ENCODE data around the gene PNPLA1.

PNPLA1 gene

DNA sequence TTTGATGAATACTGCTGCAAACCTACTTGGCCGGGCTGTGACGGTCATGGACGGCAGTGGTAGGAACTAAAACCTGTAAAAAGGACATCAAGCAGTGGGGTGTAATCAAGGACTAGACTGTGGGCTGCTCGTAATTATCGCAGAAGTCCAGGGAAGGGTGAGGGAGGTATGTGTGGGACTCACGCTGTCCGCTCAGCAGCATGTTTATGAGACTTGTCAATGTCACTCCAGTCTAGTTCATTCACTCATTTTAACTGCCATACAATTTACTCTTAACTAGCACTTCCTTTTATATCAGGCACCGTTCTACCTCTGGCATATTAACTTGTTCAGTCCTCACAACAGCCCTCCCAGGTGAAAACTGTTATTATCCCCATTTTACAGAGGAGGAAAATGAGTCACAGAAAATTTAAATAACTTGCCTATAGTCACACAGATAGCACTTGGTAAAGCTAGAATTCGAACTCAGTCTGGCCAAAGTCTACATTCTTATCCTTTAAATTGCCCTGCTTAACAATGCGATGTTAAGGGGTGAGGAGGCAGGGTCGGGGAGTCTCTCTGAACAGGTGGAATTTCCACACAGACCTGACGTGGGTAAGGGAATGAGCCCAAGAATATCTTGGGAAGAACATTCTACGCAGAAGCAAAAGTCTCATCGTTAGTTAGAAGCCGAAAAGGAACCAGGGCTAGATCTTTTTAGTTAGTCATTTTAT is 4.1 kb downstream of the PNPLA1 start:
- Histone ChIP-seq H3K4me3 (ENCODE audit: low read depth, low read length) (no peak overlapping the region), H3K36me3 (ENCODE audit: control insufficient read depth in 2 of 2, insufficient read depth in 1 of 2, low read length in 2 of 2) (no peaks in the 10 kb centered on the region), H3K4me1 (ENCODE audit: control insufficient read depth, insufficient read depth, low read length) (no peaks in the 10 kb centered on the region), H3K27ac (ENCODE audit: extremely low read depth, low read depth, low read length) (no peak overlapping the region), H3K9me3 (ENCODE audit: control insufficient read depth, insufficient read depth, low read depth, low read length) (no peaks in the 10 kb centered on the region)
- ChIA-PET POLR2A (no interaction called here), CTCF (no interaction called here)
- TF ChIP-seq ZNF366 (tag by site-specific recombination; conservative IDR thresholded peaks at IDR 0.05): no peak
- TF ChIP-seq ZNF501 (tag by site-specific recombination; IDR thresholded peaks at IDR 0.05): no peak
- no peak for TF ChIP-seq YY1 (tag by site-specific recombination; IDR thresholded peaks at IDR 0.05)
- TF ChIP-seq, protein P1, sequence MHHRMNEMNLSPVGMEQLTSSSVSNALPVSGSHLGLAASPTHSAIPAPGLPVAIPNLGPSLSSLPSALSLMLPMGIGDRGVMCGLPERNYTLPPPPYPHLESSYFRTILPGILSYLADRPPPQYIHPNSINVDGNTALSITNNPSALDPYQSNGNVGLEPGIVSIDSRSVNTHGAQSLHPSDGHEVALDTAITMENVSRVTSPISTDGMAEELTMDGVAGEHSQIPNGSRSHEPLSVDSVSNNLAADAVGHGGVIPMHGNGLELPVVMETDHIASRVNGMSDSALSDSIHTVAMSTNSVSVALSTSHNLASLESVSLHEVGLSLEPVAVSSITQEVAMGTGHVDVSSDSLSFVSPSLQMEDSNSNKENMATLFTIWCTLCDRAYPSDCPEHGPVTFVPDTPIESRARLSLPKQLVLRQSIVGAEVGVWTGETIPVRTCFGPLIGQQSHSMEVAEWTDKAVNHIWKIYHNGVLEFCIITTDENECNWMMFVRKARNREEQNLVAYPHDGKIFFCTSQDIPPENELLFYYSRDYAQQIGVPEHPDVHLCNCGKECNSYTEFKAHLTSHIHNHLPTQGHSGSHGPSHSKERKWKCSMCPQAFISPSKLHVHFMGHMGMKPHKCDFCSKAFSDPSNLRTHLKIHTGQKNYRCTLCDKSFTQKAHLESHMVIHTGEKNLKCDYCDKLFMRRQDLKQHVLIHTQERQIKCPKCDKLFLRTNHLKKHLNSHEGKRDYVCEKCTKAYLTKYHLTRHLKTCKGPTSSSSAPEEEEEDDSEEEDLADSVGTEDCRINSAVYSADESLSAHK (tag by site-specific recombination; IDR thresholded peaks at IDR 0.05): no peak
- TF ChIP-seq ZNF624 (tag by site-specific recombination; IDR thresholded peaks at IDR 0.05): no peak
- TF ChIP-seq, protein P2, sequence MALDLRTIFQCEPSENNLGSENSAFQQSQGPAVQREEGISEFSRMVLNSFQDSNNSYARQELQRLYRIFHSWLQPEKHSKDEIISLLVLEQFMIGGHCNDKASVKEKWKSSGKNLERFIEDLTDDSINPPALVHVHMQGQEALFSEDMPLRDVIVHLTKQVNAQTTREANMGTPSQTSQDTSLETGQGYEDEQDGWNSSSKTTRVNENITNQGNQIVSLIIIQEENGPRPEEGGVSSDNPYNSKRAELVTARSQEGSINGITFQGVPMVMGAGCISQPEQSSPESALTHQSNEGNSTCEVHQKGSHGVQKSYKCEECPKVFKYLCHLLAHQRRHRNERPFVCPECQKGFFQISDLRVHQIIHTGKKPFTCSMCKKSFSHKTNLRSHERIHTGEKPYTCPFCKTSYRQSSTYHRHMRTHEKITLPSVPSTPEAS (tag by site-specific recombination; IDR thresholded peaks at IDR 0.05): no peak
- TF ChIP-seq ZNF549 (tag by site-specific recombination; IDR thresholded peaks at IDR 0.05): no peak
- no peak for TF ChIP-seq GLIS1 (tag by site-specific recombination; IDR thresholded peaks at IDR 0.05)
- TF ChIP-seq ZIC2 (tag by site-specific recombination; IDR thresholded peaks at IDR 0.05): peak; percentile 89
- no peak for TF ChIP-seq HOXD13 (CRISPR knock-in tag; IDR thresholded peaks at IDR 0.05; ENCODE audit: borderline replicate concordance)
- no peak for TF ChIP-seq IKZF3 (tag by site-specific recombination; IDR thresholded peaks at IDR 0.05)
- TF ChIP-seq ZNF677 (tag by site-specific recombination; IDR thresholded peaks at IDR 0.05): no peak
- no peak for TF ChIP-seq ZNF221 (tag by site-specific recombination; IDR thresholded peaks at IDR 0.05; ENCODE audit: borderline replicate concordance)
- no peak for TF ChIP-seq ZBTB21 (tag by site-specific recombination; IDR thresholded peaks at IDR 0.05)
- peak; percentile 82 for TF ChIP-seq EGR2 (tag by site-specific recombination; IDR thresholded peaks at IDR 0.05; ENCODE audit: low read depth)
- TF ChIP-seq, protein P3, sequence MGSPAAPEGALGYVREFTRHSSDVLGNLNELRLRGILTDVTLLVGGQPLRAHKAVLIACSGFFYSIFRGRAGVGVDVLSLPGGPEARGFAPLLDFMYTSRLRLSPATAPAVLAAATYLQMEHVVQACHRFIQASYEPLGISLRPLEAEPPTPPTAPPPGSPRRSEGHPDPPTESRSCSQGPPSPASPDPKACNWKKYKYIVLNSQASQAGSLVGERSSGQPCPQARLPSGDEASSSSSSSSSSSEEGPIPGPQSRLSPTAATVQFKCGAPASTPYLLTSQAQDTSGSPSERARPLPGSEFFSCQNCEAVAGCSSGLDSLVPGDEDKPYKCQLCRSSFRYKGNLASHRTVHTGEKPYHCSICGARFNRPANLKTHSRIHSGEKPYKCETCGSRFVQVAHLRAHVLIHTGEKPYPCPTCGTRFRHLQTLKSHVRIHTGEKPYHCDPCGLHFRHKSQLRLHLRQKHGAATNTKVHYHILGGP (tag by site-specific recombination; IDR thresholded peaks at IDR 0.05): no peak
- TF ChIP-seq ZNF248 (tag by site-specific recombination; IDR thresholded peaks at IDR 0.05): no peak
- TF ChIP-seq SP7 (tag by site-specific recombination; IDR thresholded peaks at IDR 0.05): peak; percentile 19; the same call in 1 of the 2 replicates
- TF ChIP-seq KLF8 (tag by site-specific recombination; IDR thresholded peaks at IDR 0.05): no peak
- peak; percentile 79 for TF ChIP-seq ZFHX2 (tag by site-specific recombination; conservative IDR thresholded peaks at IDR 0.05)
- TF ChIP-seq ZNF19 (tag by site-specific recombination; IDR thresholded peaks at IDR 0.05; ENCODE audit: low read depth): no peak
- TF ChIP-seq ZBTB17 (tag by site-specific recombination; IDR thresholded peaks at IDR 0.05): no peak
- no peak for TF ChIP-seq ZNF423 (tag by site-specific recombination; IDR thresholded peaks at IDR 0.05)
- TF ChIP-seq ZNF654 (tag by site-specific recombination; IDR thresholded peaks at IDR 0.05; ENCODE audit: low read depth): no peak
- no peak for TF ChIP-seq ZNF571 (tag by site-specific recombination; IDR thresholded peaks at IDR 0.05)
- TF ChIP-seq, protein P4, sequence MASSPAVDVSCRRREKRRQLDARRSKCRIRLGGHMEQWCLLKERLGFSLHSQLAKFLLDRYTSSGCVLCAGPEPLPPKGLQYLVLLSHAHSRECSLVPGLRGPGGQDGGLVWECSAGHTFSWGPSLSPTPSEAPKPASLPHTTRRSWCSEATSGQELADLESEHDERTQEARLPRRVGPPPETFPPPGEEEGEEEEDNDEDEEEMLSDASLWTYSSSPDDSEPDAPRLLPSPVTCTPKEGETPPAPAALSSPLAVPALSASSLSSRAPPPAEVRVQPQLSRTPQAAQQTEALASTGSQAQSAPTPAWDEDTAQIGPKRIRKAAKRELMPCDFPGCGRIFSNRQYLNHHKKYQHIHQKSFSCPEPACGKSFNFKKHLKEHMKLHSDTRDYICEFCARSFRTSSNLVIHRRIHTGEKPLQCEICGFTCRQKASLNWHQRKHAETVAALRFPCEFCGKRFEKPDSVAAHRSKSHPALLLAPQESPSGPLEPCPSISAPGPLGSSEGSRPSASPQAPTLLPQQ (tag by site-specific recombination; IDR thresholded peaks at IDR 0.05): no peak
- TF ChIP-seq ZNF626 (tag by site-specific recombination; IDR thresholded peaks at IDR 0.05): no peak
- TF ChIP-seq, protein P5, sequence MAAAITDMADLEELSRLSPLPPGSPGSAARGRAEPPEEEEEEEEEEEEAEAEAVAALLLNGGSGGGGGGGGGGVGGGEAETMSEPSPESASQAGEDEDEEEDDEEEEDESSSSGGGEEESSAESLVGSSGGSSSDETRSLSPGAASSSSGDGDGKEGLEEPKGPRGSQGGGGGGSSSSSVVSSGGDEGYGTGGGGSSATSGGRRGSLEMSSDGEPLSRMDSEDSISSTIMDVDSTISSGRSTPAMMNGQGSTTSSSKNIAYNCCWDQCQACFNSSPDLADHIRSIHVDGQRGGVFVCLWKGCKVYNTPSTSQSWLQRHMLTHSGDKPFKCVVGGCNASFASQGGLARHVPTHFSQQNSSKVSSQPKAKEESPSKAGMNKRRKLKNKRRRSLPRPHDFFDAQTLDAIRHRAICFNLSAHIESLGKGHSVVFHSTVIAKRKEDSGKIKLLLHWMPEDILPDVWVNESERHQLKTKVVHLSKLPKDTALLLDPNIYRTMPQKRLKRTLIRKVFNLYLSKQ (tag by site-specific recombination; IDR thresholded peaks at IDR 0.05; ENCODE audit: borderline replicate concordance): no peak
- TF ChIP-seq ZNF701 (tag by site-specific recombination; IDR thresholded peaks at IDR 0.05): no peak

All from HEK293 (cell line).